PC-3 (cell line): ENCODE measurements around the gene ST6GAL1. TPM values are rescaled to one million over a fixed set of nuclear protein-coding genes. Genes with fewer than 3 reads are reported as not detected.
A peak's percentile ranks its signal among the peaks of the same experiment; 100 is the strongest.

Experiments used
- ATAC-seq: fragments of 200-7000 bp; cut with Tn5 transposase; 2 replicates; pipeline ENCODE4 v1.9.1; 2020; ENCODE audit warnings: mild to moderate bottlenecking, moderate library complexity
- BruUV-seq: library from RNA; stranded (reverse); fragments of 400-500 nt; replicated peaks from 2 replicates; lab custom pipeline; 2021; lab: Mats Ljungman, UMichigan
- CTCF ChIA-PET: fragments of 300-600 bp; sonication (Branson Sonifier 250); formaldehyde crosslinking; loops from one replicate; lab custom pipeline; 2022; ENCODE audit warnings: antibody characterized with exemption; lab: Charles Lee
- POLR2A ChIA-PET: fragments of 300-600 bp; sonication (Branson Sonifier 250); formaldehyde crosslinking; loops from one replicate; lab custom pipeline; 2022; ENCODE audit warnings: antibody characterized with exemption; ENCODE audit not compliant: unreplicated experiment; lab: Charles Lee
- DNase-seq: peaks from one replicate; pipeline ENCODE4 v3.0.0-alpha.2; 2015
- H2AFZ ChIP-seq: fragments of 300-600 bp; sonication (generic); 2 replicates; pipeline ENCODE4 v1.6.0; 2016; ENCODE audit warnings: antibody characterized with exemption, low read length
- H3F3A ChIP-seq: fragments of 300-600 bp; sonication (generic); one replicate; pipeline ENCODE4 v1.6.0; 2017; ENCODE audit warnings: antibody characterized with exemption, low read length, control low read depth, mild to moderate bottlenecking; ENCODE audit not compliant: unreplicated experiment
- H3K27ac ChIP-seq: fragments of 300-600 bp; sonication (generic); 2 replicates; pipeline ENCODE4 v1.5.1; 2016; ENCODE audit warnings: mild to moderate bottlenecking, low read length
- H3K27me3 ChIP-seq: fragments of 300-600 bp; sonication (generic); 2 replicates; pipeline ENCODE4 v1.6.1; 2016; ENCODE audit warnings: low read length, mixed read lengths
- H3K36me3 ChIP-seq: fragments of 300-600 bp; sonication (generic); 2 replicates; pipeline ENCODE4 v1.6.1; 2016; ENCODE audit warnings: low read depth, mixed run types, low read length, mixed read lengths
- H3K4me1 ChIP-seq: fragments of 300-600 bp; sonication (generic); 2 replicates; pipeline ENCODE4 v1.5.1; 2016; ENCODE audit warnings: low read length; ENCODE audit not compliant: insufficient read depth
- H3K4me2 ChIP-seq: fragments of 300-600 bp; sonication (generic); 2 replicates; pipeline ENCODE4 v1.6.0; 2016; ENCODE audit warnings: low read length
- H3K4me3 ChIP-seq: fragments of 300-600 bp; sonication (generic); 2 replicates; pipeline ENCODE4 v1.5.1; 2016; ENCODE audit warnings: mild to moderate bottlenecking, low read length, mixed read lengths
- H3K79me2 ChIP-seq: fragments of 300-600 bp; sonication (generic); 2 replicates; pipeline ENCODE4 v1.6.1; 2017; ENCODE audit warnings: low read length, mixed read lengths
- H3K9ac ChIP-seq: fragments of 300-600 bp; sonication (generic); 2 replicates; pipeline ENCODE4 v1.6.0; 2016; ENCODE audit warnings: mild to moderate bottlenecking, low read length
- H3K9me2 ChIP-seq: fragments of 300-600 bp; sonication (generic); replicated peaks from 2 replicates; pipeline ENCODE4 v1.6.1; 2016; ENCODE audit warnings: mixed run types, low read length, mixed read lengths
- H3K9me3 ChIP-seq: fragments of 300-600 bp; sonication (generic); 2 replicates; pipeline ENCODE4 v1.6.1; 2016; ENCODE audit warnings: low read length, mixed read lengths
- H4K20me1 ChIP-seq: fragments of 300-600 bp; sonication (generic); 2 replicates; pipeline ENCODE4 v1.6.1; 2016; ENCODE audit warnings: low read length, mixed read lengths
- EZH2 ChIP-seq: fragments of 300-600 bp; sonication (generic); IDR thresholded peaks from one replicate; pipeline ENCODE4 v1.6.1; 2017; ENCODE audit warnings: antibody characterized with exemption, mild to moderate bottlenecking, low read length; ENCODE audit not compliant: unreplicated experiment
- EZH2phosphoT487 ChIP-seq: fragments of 300-600 bp; sonication (generic); IDR thresholded peaks from 2 replicates; pipeline ENCODE4 v1.6.1; 2018; ENCODE audit warnings: mild to moderate bottlenecking, antibody characterized with exemption, low read length, borderline replicate concordance
- intact Hi-C: fragments of 100-400 bp; cut with micrococcal nuclease; formaldehyde crosslinking; loops from 2 replicates; pipeline ENCODE4 v1.9.0; 2023
- total RNA-seq: library from RNA; depleted of rRNA; stranded (reverse); fragments of >200 nt; gene quantifications from 2 replicates; pipeline ENCODE4 v1.2.3, GENCODE V29; 2014
- TF ChIP-seq, protein P1 (sequence below): fragments of 300-600 bp; sonication (generic); conservative IDR thresholded peaks from 2 replicates; pipeline ENCODE4 v1.5.1; 2017; ENCODE audit warnings: antibody characterized with exemption, low read depth, mild to moderate bottlenecking, low read length

The ST6GAL1 gene
- total RNA-seq, 1 experiment from 2014 or later = 9.4 TPM

DNA sequence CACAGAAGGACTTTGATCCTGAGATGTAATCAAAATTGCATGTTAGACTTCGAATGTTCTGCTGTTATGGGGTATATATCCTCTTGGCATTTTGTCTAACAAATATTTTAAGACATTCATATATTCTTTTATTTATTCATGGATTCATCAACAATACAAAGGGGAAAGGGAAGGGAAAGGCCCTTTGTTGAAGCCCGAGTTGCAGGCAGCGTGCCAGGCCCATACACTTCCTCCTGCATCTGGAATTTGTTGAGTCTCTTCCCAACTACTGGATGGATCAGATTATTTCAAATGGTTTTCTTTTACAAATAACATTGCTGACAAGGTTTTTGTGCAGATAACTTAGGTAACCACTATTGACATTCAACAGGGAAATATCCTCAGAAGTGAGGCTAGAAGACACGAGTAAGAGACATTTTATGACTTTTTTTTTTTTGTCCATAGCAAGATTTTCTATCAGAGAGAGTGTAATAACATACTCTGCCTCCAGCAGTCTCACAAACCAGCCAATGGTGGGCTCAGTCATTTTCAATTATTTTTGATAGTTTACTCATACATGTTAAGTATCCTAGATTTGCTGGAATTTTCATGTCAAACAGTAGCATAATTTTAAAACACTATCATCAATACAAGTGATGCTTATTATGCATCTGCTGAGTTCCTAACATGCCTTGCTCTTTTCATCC lies 114.7 kb downstream of the ST6GAL1 start:
- CTCF ChIA-PET = no interaction called here
- Histone ChIP-seq H3K4me2 (no peak overlapping the region), H3K9me3 (no peaks in the 10 kb centered on the region), H4K20me1 (no peaks in the 10 kb centered on the region), H3K36me3 (no peaks in the 10 kb centered on the region), H3K27ac (no peak overlapping the region), H3K9ac (no peak overlapping the region), H2AFZ (no peak overlapping the region), H3K4me3 (no peak overlapping the region), H3K27me3 (no peaks in the 10 kb centered on the region), H3F3A (no peaks in the 10 kb centered on the region), H3K4me1 (peaks cover 14% of the 10 kb centered on the region), H3K79me2 (no peaks in the 10 kb centered on the region), H3K9me2 (no peaks in the 10 kb centered on the region)
- no peak for TF ChIP-seq EZH2phosphoT487
- TF ChIP-seq, protein P1, sequence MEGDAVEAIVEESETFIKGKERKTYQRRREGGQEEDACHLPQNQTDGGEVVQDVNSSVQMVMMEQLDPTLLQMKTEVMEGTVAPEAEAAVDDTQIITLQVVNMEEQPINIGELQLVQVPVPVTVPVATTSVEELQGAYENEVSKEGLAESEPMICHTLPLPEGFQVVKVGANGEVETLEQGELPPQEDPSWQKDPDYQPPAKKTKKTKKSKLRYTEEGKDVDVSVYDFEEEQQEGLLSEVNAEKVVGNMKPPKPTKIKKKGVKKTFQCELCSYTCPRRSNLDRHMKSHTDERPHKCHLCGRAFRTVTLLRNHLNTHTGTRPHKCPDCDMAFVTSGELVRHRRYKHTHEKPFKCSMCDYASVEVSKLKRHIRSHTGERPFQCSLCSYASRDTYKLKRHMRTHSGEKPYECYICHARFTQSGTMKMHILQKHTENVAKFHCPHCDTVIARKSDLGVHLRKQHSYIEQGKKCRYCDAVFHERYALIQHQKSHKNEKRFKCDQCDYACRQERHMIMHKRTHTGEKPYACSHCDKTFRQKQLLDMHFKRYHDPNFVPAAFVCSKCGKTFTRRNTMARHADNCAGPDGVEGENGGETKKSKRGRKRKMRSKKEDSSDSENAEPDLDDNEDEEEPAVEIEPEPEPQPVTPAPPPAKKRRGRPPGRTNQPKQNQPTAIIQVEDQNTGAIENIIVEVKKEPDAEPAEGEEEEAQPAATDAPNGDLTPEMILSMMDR = peak; percentile 32; the same call in 1 of the 2 replicates
- no peak for ATAC-seq
- DNase-seq = no peak
- POLR2A ChIA-PET = no interaction called here
- intact Hi-C loops = no loop called here
- BruUV-seq = no TSS peak

DNA sequence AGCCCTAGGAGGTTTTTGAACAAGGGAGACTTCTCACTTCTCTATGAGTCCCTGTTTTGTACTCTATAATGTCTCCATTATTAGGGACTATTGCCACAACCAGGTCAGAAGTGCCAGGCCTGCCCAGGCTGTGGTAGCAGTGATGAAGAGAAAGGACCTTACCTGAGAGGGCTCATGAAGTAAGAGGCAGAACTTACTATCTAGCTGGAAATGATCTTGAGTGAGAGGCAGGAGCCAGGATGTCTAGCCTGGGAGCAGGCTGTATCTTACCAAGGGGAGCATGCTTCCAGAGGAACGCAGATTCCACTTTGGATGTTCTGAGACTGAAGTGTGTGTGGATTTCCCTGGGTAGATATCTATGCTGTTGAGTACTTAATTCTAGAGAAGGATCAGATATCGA lies 115.7 kb downstream of the ST6GAL1 start:
- Histone ChIP-seq H3K27me3 (no peaks in the 10 kb centered on the region), H3F3A (no peaks in the 10 kb centered on the region), H4K20me1 (no peaks in the 10 kb centered on the region), H3K4me3 (no peak overlapping the region), H3K9me3 (no peaks in the 10 kb centered on the region), H3K4me1 (peaks cover 8% of the 10 kb centered on the region; the same call in 1 of the 2 replicates), H3K9ac (no peak overlapping the region), H3K9me2 (no peaks in the 10 kb centered on the region), H3K27ac (no peak overlapping the region), H2AFZ (no peak overlapping the region), H3K79me2 (no peaks in the 10 kb centered on the region), H3K4me2 (no peak overlapping the region), H3K36me3 (no peaks in the 10 kb centered on the region)
- ChIA-PET CTCF (no interaction called here), POLR2A (no interaction called here)
- BruUV-seq = no TSS peak
- intact Hi-C loops = no loop called here
- ATAC-seq = no peak
- no peak for TF ChIP-seq EZH2phosphoT487
- TF ChIP-seq, protein P1 = no peak
- TF ChIP-seq EZH2 = no peak
- DNase-seq = no peak

DNA sequence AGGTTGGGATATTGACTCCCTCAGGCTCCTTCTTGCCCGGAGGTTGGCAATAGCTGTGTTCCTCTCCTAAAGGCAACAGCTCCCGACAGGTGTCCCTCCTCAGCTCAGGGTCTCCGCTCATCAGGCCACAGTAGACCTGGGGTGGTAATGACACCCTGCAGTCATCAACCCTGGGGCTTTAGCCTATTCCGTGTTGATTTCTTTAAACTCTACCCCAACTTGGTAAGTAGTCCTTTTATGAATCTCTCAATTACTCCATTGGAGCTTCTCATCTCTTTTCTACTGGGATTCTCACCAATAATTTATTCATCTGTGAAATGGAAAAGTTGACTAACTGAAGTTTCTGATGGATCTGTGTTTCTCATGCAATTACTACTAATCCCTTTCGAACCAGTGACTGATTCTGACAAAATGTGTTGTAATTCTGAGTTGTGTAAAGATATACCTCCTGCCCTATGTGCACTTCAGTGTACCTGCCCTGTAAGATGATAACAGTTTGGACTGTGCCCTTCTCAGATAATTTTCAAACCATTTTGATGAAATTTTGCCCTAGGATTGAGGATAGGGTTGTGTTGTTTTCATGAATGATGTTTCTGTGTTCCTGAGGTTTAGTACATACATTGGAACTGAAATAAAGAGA lies 119.3 kb downstream of the ST6GAL1 start:
- DNase-seq = no peak
- H4K20me1 ChIP-seq = no peaks in the 10 kb centered on the region
- no peaks in the 10 kb centered on the region for H3K9me3 ChIP-seq
- no peak overlapping the region for H3K4me2 ChIP-seq
- BruUV-seq = no TSS peak
- H3K4me1 ChIP-seq = no peaks in the 10 kb centered on the region
- no peak overlapping the region for H2AFZ ChIP-seq
- no peaks in the 10 kb centered on the region for H3K79me2 ChIP-seq
- no peak overlapping the region for H3K4me3 ChIP-seq
- H3K36me3 ChIP-seq = no peaks in the 10 kb centered on the region
- no peaks in the 10 kb centered on the region for H3K27me3 ChIP-seq
- ATAC-seq = no peak
- H3K27ac ChIP-seq = no peak overlapping the region
- intact Hi-C loops = no loop called here
- no peaks in the 10 kb centered on the region for H3K9me2 ChIP-seq
- TF ChIP-seq EZH2 (no peak), EZH2phosphoT487 (no peak)
- TF ChIP-seq, protein P1 = no peak
- H3K9ac ChIP-seq = no peak overlapping the region
- H3F3A ChIP-seq = no peaks in the 10 kb centered on the region
- POLR2A ChIA-PET = no interaction called here
- CTCF ChIA-PET = no interaction called here
